HG03159 (cell line): ENCODE data around the gene EPHB2.

ENCODE experiments used
- ATAC-seq: cut with Tn5 transposase; IDR thresholded peaks from one replicate; pipeline ENCODE4 v1.9.1; 2021; ENCODE audit warnings: mild to moderate bottlenecking, moderate library complexity; ENCODE audit not compliant: unreplicated experiment

Gene EPHB2

GRCh38 chr1:22777388-22778057, 66.9 kb downstream of the EPHB2 start:
- no peak for ATAC-seq

- no peak for ATAC-seq
Measured at GRCh38 chr1:22778408-22778807, 67.8 kb downstream of the EPHB2 start.

GRCh38 chr1:22778862-22779520, 68.4 kb downstream of the EPHB2 start:
- no peak for ATAC-seq

- no peak for ATAC-seq
Measured at GRCh38 chr1:22780696-22781095, 70.1 kb downstream of the EPHB2 start.

- ATAC-seq, result no peak
Measured at GRCh38 chr1:22781483-22781882, 70.8 kb downstream of the EPHB2 start.

GRCh38 chr1:22782406-22782805, 71.8 kb downstream of the EPHB2 start:
- no peak for ATAC-seq

GRCh38 chr1:22784317-22784716, 73.7 kb downstream of the EPHB2 start:
- no peak for ATAC-seq

- no peak for ATAC-seq
Measured at GRCh38 chr1:22784737-22785136, 74.1 kb downstream of the EPHB2 start.

- ATAC-seq, result no peak
Measured at GRCh38 chr1:22786101-22786500, 75.5 kb downstream of the EPHB2 start.

- no peak for ATAC-seq
Measured at GRCh38 chr1:22786719-22787489, 76.3 kb downstream of the EPHB2 start.

GRCh38 chr1:22787636-22788035, 77.0 kb downstream of the EPHB2 start:
- ATAC-seq, result no peak

GRCh38 chr1:22788254-22788661, 77.6 kb downstream of the EPHB2 start:
- ATAC-seq, result no peak

GRCh38 chr1:22789356-22789994, 78.8 kb downstream of the EPHB2 start:
- ATAC-seq, result no peak

GRCh38 chr1:22790232-22791008, 79.8 kb downstream of the EPHB2 start:
- no peak for ATAC-seq

GRCh38 chr1:22791831-22792347, 81.2 kb downstream of the EPHB2 start:
- ATAC-seq, result no peak

- no peak for ATAC-seq
Measured at GRCh38 chr1:22792396-22793160, 81.9 kb downstream of the EPHB2 start.

GRCh38 chr1:22793647-22794046, 83.0 kb downstream of the EPHB2 start:
- no peak for ATAC-seq

GRCh38 chr1:22794647-22795365, 84.2 kb downstream of the EPHB2 start:
- ATAC-seq, result no peak

GRCh38 chr1:22795366-22795714, 84.7 kb downstream of the EPHB2 start:
- ATAC-seq, result no peak
